K562 treated with DMSO at 1 percent for 48 hours (cell line): Measurements from ENCODE around the gene PHOSPHO1. TPM values are rescaled to one million over a fixed set of nuclear protein-coding genes. Genes with fewer than 3 reads are reported as not detected.

Experiments
- total RNA-seq: library from RNA; unstranded; fragments of 300-600 nt; gene quantifications from 2 replicates; pipeline ENCODE4 v1.2.3, GENCODE V29; 2022; ENCODE audit warnings: low replicate concordance; ENCODE audit errors: extremely low read depth

Gene PHOSPHO1, protein sequence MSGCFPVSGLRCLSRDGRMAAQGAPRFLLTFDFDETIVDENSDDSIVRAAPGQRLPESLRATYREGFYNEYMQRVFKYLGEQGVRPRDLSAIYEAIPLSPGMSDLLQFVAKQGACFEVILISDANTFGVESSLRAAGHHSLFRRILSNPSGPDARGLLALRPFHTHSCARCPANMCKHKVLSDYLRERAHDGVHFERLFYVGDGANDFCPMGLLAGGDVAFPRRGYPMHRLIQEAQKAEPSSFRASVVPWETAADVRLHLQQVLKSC
- total RNA-seq: not detected in 2 replicates

DNA sequence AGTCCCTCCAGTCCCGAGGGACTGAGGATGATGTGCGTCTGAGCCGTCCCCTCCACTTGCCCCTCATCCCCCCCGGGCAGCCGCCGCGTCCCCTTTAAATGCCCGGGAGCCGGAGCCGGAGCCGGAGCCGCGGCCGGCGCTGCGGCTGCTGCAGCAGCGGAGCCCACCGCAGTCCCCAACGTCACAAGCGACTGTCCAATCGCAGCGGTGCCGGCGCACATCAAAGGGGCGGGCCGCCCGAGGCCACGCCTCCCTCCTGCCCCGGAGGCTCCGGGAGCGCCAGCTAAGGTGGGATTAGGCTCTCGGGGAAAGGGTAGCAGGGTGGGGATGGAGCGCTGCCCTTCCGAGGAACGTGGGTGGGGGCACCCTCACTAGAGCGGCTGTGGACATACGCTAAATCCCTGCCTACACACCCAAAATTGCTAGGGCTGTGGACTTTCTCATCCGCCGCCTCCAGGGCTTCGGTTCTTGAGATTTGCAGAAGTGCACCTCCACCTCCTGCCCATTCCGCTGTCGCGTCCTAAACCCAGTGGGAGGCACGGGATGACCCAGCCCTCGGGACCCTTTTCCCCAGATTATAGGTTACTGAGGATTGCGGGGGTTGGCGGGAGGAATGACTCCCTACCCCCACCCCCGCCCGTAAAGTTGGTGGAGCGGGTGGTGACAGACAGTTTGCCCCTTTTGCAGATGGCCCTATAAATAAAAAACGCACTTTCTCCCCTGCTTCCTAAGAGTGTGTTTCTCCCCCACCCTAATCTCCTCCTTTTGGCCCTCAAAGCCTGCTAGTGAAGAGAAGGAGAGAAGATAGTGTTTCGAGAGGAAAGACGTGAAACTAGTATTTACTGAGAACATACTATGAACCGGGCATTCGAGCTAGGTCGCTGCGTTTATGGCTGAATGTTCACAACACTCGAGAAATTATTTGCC is at the start of gene PHOSPHO1:
Gene PHOSPHO1, minus strand, starts transcription at position 152 of the 927 bp plus-strand sequence. CDS start 4,096 bp downstream, outside the sequence.

DNA sequence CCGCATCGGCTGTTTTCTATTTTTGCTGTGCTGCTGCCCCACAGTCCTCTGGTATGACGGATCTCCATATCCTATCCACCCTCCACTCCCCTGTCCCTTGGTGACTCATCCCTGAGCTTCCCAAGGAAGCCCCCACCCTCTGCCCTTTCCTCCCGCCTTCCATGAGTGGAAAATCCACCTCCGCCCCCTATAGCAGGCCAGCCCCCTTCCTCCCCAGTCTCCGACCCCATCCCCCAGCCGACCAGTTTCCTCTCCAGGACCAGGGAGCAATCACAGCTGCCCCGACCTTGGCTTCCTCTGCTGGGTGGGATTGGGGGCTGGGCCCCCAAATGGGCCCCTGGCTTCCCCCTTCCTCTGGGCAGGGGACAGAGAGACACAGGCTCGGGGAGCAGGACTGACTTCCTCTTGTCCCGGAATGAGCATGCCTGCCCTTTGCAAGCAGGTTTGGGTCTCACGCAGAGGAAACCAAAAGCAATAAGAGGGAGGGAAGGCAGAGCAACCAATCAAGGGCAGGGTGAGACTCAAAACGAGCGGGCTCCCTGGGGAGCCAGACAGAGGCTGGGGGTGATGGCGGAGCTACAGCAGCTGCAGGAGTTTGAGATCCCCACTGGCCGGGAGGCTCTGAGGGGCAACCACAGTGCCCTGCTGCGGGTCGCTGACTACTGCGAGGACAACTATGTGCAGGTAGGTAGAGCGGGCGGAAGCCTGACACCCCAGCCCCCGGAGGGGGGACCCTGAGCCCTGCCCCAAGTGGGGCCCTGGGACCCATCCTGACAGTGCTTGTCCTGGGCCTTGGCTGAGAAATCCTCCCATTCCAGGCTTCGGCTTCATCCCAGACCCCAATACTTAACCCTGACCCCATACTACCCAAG is 20.2 kb downstream of the PHOSPHO1 start, which contains the start of the genes ABI3 and GNGT2:
Gene ABI3, plus strand, starts transcription at position 550 of the 872 bp plus-strand sequence. Its CDS starts 18 bp downstream, at position 568.
Gene GNGT2, minus strand, starts transcription at position 417 of the 872 bp plus-strand sequence. CDS start 3,152 bp downstream, outside the sequence.

Other genes with a start within 250 kb of the PHOSPHO1 start
- 183 TPM in 1 of 2 replicates, not detected in the other for gene IGF2BP1, start 233.4 kb downstream of the PHOSPHO1 start, total RNA-seq
- not detected in 2 replicates for gene B4GALNT2, start 98.0 kb downstream of the PHOSPHO1 start, total RNA-seq
- not detected in 2 replicates for gene GNGT2, start 20.2 kb downstream of the PHOSPHO1 start, total RNA-seq
- not detected in 2 replicates for gene ABI3, start 20.1 kb downstream of the PHOSPHO1 start, total RNA-seq
- not detected in 2 replicates for gene ZNF652, start 131.5 kb upstream of the PHOSPHO1 start, total RNA-seq
- 3,430 TPM in 1 of 2 replicates, not detected in the other for gene PHB1, start 184.1 kb upstream of the PHOSPHO1 start, total RNA-seq